NCI-H524 treated with DMSO at 0.1 percent for 48 hours (cell line): ENCODE measurements around the gene SULT1A2.
"Not testable (repeated sequence)": the region's sequence is repeated elsewhere in the genome, so short reads cannot be mapped to it uniquely, and the experiment has no call there.

ENCODE experiments used
- DNase-seq: peaks from one replicate; lab custom pipeline; 2025; lab: John Stamatoyannopoulos, UW

The SULT1A2 gene

DNA sequence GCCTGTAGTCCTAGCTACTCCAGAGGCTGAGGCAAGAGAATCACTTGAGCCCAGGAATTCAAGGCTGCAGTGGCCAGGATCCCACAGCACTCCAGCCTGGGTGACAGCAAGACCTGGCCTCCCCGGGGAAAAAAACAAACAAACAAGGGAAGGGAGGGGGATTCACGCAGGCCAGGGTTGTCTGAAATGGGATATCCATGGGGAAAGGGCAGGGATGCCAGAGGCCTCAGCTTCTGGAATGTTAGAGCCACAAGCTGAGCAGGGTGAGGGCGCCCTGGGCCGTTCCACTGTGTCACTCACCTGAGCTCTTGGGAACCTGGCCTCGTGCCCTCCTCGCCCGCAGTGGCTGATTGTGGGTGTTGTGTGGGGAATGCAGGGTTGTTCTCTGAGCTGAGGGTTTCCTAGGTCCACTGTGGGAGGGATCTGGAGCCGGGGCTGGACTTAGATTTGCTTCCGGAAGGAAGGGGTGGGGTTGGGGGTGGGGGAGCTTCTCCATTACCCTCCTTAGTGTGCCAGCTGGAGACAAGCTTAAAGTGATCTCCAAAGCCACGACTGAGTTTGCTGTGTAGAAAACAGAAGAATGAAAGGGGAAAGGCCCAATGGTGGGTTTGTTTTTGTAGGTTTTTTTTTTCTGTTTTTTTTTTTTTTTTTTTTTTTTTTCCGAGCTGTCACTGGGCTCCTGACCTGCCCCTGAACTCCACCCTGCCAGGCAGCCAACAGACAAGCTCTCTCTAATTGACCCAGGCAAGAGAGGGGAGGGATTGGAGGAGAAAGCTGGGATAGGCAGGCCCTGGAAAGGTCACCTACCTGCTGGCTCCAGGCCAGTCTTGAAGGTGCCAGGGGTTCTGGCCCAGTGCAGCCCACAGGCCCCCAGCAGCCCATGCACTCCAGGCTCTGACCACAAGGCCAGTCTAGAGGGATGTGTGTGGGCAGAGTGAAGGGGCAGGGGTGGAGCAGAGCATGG lies 13.1 kb upstream of the SULT1A2 start, which contains the start of gene SULT1A1:
Gene SULT1A1, minus strand, starts transcription at position 414 of the 964 bp plus-strand sequence. CDS start 1,189 bp downstream, outside the sequence.
- no peak for DNase-seq

GRCh38 chr16:28608867-28609596 lies 12.2 kb upstream of the SULT1A2 start:
- DNase-seq: not testable (repeated sequence)

DNA sequence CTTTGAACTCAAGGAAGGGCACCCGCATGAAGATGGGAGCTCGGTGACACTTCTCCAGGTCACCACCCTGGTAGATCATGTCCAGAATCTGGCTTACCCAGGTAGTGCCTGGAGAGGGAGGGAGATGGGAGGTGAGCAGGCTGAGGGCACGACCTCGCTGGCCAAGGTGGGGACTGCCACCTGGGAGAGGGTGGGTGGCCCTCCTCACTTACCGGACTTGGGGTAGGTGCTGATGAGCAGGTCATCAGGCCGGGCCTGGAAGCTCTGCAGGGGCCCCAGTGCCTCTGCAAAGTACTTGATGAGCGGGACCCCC lies 11.6 kb upstream of the SULT1A2 start:
- DNase-seq: not testable (repeated sequence)

DNA sequence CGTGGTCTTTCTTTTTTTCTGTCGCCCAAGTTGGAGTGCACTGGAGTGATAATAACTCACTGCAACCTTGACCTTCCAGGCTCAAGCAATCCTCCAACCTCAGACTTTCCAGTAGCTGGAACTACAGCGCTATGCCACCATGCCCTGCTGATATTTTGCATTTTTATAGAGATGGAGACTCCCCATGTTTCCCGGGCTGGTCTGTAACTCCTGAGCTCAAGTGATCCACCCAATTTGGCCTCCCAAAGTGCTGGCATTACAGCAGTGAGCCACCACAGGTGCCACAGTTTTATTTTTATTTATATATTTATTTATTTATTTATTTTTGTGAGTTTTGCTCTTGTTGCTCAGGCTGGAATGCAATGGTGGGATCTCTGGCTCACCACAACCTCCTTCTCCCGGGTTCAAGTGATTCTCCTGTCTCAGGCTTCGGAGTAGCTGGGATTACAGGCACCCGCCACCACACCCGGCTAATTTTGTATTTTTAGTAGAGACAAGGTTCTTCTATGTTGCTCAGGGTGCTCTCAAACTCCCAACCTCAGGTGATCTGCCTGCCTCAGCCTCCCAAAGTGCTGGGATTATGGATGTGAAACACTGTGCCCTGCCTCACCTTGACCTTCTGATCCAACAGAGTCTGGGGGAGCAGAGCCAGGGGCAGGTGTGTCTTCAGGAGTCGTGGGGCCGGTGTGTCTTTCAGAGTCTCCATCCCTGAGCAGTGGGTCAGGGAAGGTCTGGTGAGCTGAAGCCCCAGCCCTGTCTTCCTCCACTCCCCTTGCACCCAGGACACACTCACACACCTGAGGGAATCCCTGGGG lies 11.0 kb upstream of the SULT1A2 start:
- DNase-seq: not testable (repeated sequence)

- no peak for DNase-seq
Observed at GRCh38 chr16:28607116-28607623, 10.3 kb upstream of the SULT1A2 start.

DNA sequence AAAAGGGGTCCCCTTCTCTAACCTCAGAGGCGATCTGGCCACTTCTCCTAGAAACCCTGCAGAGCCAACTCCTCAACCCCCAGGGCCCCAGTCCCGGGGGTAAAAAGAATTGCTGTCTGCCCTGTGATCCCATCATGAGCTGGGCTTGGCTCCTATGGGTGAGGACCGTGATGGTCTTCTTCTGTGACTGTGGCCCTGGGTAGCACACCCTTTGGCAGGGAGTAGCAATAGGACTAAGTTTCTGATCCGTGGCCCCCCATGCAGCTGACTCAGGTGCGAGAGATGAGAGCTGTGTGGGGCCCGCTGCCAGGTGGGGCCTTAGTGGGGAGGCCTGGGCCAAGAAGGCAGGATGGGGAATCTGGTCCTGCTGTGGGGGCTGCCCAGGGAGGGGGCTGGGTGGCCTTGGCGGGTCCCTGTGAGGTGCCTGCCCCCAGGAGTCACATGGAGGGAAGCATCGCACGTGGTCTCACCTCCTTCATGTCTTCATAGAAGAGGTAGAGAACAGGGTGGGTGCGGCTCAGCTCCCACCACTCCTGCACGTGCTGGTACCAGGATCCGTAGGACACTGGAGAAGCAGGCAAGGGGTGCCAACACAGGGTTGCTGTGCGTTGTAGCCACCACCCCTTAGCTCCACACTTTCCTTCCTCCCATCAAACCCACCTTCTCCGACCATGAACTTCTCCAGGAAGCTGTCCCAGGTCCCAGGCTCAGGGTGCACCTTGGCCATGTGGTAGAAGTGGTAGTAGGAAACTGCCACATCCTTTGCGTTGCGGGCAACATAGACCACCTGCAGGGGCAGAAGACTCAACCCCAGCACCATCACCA lies 9.7 kb upstream of the SULT1A2 start:
- DNase-seq: no peak

DNA sequence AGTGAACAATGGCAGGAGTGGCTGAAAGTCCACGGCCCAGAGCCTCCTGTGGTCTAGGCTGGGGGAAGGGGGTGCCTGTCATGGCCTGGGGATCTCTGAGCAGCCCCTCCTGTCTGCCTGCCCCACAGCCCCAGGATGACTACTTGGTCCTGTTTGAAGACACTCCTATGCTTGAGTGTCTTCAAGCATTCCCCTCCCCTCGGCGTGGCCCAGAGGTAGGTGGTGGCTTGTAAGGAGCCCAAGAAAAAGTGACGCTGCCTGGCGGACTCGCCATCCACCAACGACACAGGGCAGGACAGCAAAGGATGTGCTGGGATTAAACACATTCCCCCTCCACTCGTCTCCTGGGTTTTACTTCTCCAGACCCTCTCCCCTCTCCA lies 7.3 kb upstream of the SULT1A2 start:
- no peak for DNase-seq

- DNase-seq: no peak
Observed at GRCh38 chr16:28603381-28604185, 6.7 kb upstream of the SULT1A2 start.

DNA sequence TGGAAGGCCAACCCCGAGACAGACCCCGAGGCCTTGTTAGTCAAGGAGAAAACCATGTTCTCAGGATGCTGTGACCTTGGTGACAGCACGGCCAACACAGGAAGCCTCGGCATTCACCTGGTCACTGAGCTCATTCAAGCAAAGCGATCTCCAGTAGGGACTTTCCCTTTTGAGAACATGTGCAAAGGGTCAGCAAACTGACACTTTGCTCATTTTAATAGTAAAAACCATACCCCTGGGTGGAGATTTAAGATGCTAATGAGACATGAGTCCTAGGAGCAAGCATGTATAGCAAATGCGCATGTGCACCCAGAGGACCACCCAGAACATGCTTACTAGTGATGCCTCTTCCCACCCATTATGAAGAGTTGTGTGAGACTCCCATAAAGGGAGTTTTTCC lies 5.7 kb upstream of the SULT1A2 start:
- no peak for DNase-seq

DNA sequence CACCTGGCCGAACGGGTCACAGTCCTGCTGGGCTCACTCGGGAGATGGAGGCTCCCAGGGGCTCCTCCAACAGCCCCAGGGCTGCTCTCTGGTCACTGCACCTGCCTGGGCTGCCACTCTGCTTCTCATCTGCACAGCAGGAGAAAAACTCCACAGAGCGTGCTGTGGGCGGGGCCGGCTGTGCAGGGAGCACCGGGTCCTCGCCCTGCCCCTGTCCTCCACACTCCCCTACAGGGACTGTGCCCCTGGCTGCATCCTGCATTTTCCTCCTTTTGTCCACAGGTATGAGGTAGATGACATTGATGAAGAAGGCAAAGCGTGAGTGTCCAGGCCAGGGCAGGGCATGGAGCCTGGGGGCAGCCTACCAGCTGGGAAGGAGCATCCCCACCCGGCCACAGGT lies 5.2 kb upstream of the SULT1A2 start:
- not testable (repeated sequence) for DNase-seq

DNA sequence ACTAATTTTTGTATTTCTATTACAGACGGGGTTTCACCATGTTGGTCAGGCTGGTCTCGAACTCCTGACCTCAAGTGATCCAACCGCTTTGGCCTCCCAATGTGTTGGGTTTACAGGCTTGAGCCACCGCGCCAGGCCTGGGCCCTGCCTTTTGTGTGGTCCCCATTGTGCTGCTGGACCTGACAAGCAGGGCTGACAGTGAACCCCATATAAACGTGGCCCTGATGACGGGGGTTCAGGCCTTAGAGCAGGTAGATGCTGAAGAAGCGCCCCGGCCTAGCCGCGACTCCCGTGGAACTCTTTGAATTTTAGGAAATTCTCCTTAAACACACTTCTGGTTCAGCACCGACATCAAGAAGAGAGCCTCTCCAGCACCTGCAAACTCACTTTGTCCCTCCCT lies 4.7 kb upstream of the SULT1A2 start:
- not testable (repeated sequence) for DNase-seq

- DNase-seq: not testable (repeated sequence)
Observed at GRCh38 chr16:28600965-28601364, 4.1 kb upstream of the SULT1A2 start.

DNA sequence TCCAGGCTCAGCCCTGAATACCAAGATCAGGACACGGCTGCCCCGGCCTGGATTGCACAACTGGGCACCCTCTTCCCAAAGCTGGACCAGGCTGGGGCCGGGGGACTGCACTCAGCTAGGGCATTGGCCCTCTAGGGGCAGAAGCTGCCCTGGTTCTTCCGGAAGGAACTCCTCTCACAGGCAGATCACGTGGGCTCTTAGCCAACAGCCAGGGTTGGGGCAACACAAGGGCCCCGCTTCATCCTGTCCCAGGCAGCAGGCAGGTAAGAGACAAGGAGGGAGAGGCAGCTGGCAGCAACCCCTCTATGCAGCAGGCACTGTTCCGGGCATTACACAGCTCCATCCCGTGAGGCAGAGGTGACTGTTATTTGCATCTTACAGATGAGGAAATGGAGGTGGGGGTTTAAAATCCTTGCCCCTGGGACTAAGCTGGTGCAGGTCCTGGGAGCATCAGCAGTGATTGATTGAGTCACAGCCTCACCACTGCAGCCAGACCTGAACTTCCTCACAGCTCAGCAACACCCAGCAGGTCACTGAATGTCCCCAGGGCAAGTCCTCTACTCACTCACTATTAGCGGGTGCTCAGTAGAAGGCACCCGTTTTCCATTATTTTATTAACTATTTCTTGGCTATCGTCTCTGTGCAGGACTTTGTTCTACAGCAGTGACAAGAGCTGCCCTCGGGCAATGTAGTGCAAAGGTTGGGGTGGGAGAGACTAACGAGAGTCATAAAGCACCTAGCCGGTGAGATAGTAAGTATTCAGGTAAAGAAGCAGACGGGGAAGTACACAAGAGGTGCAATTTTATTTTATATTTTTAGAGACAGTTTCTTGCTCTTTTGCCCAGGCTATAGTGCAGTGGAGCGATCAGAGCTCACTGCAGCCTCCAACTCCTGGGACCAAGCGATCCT lies 2.8 kb upstream of the SULT1A2 start:
- DNase-seq: not testable (repeated sequence)

DNA sequence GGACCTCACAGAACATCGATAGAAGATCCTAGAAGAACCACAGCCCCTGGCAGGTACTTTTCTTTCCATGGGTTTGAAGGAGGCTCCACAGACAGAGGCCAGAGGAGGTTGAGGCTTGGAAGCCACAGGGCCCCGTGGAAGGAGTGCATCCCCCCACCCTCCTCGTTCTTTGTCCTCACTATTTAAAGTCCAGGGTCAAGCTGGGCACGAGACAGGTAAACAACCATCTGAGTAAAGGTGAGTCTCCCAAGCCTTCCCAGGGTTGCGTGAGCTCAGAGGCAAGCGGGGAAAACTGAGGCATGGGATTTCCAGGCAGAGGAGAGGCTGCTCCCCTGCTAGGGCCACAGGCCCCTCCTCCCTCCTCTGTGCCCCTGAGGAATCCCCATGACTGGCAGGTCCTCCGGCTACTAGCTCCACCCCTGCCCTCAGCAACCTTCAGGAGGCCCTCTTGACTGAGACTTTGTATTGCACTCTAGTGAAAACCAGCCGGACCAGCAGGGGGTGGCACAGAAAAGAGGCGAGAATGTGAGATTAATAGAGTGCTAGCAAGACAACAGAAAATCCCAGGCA lies 927 bp upstream of the SULT1A2 start:
- no peak for DNase-seq

- no peak for DNase-seq
Observed at GRCh38 chr16:28596115-28596630, 677 bp downstream of the SULT1A2 start.

GRCh38 chr16:28595451-28595850 lies 1.4 kb downstream of the SULT1A2 start:
- DNase-seq: not testable (repeated sequence)

DNA sequence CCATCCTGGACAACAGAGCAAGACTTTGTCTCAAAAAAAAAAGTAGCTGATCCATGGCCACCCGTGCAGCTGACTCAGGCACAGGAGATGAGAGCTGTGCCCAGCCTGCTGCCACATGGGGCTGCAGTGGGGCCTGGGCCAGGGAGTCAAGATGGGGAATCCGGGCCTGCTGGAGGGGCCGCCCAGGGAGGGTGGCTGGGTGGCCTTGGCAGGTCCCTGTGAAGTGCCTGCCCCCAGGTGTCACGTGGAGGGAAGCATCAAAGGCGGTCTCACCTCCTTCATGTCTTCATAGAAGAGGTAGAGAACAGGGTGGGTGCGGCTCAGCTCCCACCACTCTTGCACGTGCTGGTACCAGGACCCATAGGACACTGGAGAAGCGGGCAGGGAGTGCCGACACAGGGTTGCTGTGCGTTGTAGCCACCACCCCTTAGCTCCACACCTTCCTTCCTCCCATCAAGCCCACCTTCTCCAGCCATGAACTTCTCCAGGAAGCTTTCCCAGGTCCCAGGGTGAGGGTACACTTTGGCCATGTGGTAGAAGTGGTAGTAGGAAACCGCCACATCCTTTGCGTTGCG lies 3.8 kb downstream of the SULT1A2 start:
- no peak for DNase-seq

- no peak for DNase-seq
Observed at GRCh38 chr16:28592511-28592910, 4.3 kb downstream of the SULT1A2 start.
